ENCODE measurements around the gene E4F1.
"Not testable (repeated sequence)": the region's sequence is repeated elsewhere in the genome, so short reads cannot be mapped to it uniquely, and the experiment has no call there.

E4F1 gene

GRCh38 chr16:2230376-2230775 is 7.0 kb downstream of the E4F1 start:
- DNase-seq (ENCODE audit: low read depth in 3 of 3) = no peak

DNA sequence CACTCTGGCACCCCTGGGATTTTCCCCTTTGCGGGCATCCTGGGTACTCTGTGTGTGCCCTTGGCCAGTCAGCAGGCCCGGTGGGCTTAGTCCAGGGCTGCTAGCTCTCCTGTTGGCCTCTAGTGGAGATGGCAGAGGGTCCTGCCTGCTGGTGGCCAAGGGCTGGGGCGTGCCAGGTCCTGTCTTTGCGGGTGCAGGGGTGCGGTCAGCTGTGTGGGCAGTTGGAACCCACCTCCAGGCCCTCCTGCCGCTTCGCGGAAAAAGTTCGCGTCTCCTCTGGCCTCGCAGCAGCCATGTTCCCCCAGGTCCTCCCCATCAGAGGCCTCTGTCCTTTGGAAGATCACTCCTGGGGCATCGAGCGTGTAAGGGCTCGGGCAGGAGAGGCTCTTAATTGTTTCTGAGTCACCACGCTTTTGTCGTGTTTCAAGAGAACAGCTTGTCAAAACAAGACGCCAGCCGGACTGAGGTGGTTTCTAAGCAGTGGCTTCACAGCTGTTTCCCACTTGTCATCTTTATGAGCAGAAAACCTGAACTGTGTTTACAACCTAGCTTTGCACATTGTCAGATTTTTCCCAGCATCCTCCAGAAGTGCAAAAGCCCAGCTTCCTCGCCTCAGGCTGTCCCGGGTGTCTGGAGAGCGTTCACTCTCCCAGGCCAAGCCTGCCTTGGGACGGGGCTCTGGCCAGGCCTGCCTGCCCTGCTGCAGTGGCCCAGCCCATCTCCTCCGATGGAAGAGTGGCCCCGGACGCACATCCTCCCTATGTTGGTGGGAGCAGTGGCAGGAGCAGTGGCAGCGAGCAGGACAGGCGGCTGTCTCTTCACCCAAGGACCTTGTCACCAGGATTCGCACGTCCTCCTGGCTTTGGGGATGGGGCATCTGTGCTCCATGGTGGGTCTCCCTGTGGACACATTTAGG is 7.9 kb downstream of the E4F1 start:
- no peak for DNase-seq (ENCODE audit: low read depth in 3 of 3)

- no peak for DNase-seq (ENCODE audit: low read depth in 3 of 3)
Measured at GRCh38 chr16:2232094-2232990, 9.0 kb downstream of the E4F1 start.

DNA sequence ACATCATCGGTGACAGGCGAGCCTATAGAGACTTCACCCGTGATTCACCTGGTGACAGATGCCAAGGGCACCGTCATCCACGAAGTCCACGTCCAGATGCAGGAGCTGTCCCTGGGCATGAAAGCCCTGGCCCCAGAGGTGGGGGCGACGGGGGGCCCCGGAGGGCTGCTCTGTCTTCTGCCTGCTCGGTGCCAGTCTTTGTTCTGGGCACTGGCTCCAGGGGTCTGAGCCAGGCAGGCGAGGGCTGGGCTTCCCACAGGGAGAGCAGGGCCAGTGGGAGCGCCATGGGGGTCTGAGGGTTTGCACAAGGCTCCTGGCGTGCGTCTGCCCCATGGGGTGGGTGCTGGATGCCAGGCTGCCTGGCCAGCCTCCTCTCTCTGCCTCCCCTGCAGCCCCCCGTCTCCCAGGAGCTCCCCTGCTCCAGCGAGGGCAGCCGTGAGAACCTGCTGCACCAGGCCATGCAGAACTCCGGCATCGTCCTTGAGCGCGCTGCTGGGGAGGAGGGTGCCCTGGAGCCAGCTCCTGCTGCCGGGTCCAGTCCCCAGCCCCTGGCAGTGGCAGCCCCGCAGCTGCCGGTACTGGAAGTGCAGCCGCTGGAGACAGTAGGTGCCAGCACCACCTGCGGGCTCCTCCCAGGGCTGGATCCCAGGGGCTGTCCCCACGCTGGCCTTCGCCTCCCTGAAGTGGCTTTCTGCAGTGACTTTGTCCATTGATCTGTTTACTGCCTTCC is 9.8 kb downstream of the E4F1 start:
- no peak for DNase-seq (ENCODE audit: low read depth in 3 of 3)

DNA sequence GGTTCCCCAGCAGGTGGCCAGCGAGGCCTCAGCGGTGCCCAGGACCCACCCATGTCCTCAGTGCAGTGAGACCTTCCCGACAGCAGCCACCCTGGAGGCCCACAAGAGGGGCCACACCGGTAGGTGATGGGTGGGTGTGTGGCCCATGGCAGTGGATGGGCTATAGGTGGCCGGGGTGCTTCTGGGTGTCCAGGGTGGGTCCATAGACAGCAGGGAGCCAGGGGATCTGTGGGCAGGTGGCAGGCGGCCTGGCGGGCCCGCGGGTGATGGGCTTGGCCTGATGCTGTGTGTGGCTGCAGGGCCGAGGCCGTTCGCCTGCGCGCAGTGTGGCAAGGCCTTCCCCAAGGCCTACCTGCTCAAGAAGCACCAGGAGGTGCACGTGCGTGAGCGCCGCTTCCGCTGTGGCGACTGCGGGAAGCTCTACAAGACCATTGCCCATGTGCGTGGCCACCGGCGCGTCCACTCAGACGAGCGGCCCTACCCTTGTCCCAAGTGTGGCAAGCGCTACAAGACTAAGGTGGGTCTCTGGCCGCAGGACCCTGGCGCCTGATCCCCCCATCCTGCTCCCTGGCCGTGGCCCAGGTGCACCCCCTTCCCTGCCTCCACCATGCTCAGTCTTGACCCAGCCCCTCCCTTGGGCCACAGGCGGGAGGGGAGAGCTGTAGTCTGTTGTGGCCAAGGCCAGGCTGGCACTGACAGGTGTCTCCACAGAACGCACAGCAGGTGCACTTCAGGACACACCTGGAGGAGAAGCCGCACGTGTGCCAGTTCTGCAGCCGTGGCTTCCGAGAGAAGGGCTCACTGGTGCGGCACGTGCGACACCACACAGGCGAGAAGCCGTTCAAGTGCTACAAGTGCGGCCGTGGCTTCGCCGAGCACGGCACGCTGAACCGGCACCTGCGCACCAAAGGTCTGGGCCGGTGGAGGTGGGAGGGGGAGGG is 10.8 kb downstream of the E4F1 start:
- no peak for DNase-seq (ENCODE audit: low read depth in 3 of 3)

GRCh38 chr16:2234813-2235170 is 11.4 kb downstream of the E4F1 start:
- DNase-seq (ENCODE audit: low read depth in 3 of 3) = no peak

GRCh38 chr16:2235234-2235651 is 11.9 kb downstream of the E4F1 start:
- DNase-seq (ENCODE audit: low read depth in 3 of 3) = no peak

GRCh38 chr16:2235695-2236336 is 12.4 kb downstream of the E4F1 start:
- no peak for DNase-seq (ENCODE audit: low read depth in 3 of 3)

GRCh38 chr16:2236337-2237101 is 13.1 kb downstream of the E4F1 start, which contains the start of gene DNASE1L2:
DNASE1L2 (plus strand) TSS chr16:2236444; CDS start chr16:2236817, 373 bp downstream.
- DNase-seq (ENCODE audit: low read depth in 3 of 3) = no peak

DNA sequence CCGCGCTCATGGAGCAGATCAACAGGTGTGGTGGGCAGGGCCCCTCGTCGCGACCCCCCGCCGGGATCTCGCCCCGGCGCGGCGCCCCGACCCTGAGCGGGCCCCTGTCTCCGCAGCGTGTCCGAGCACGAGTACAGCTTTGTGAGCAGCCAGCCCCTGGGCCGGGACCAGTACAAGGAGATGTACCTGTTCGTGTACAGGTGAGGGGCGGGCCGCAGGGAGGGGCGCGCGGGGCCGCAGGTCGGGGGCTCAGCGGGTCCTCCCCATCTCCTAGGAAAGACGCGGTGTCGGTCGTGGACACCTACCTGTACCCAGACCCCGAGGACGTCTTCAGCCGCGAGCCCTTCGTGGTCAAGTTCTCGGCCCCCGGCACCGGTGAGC is 13.7 kb downstream of the E4F1 start:
- no peak for DNase-seq (ENCODE audit: low read depth in 3 of 3)

DNA sequence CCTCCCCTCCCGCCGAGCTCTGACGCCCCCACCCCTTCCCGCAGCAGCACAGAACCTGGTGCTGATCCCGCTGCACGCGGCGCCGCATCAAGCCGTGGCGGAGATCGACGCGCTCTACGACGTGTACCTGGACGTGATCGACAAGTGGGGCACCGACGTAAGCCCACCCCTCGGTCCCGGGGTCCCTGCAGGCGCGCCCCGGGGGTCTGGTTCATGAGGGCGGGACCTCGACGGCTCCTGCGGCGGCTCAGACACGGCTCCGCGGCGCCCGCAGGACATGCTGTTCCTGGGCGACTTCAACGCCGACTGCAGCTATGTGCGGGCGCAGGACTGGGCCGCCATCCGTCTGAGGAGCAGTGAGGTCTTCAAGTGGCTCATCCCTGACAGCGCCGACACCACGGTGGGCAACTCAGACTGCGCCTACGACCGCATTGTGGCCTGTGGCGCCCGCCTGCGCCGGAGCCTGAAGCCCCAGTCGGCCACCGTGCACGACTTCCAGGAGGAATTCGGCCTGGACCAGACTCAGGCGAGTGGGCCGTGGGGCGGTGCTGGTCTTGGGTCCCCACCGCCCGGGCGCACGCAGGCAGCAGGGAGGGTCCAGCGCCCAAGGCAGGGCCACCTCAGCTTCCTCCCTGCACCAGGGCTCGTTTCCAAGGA is 14.2 kb downstream of the E4F1 start:
- DNase-seq (ENCODE audit: low read depth in 3 of 3) = no peak

GRCh38 chr16:2238150-2238837 is 14.9 kb downstream of the E4F1 start:
- DNase-seq (ENCODE audit: low read depth in 3 of 3) = no peak

GRCh38 chr16:2238838-2239675 is 15.7 kb downstream of the E4F1 start:
- no peak for DNase-seq (ENCODE audit: low read depth in 3 of 3)

DNA sequence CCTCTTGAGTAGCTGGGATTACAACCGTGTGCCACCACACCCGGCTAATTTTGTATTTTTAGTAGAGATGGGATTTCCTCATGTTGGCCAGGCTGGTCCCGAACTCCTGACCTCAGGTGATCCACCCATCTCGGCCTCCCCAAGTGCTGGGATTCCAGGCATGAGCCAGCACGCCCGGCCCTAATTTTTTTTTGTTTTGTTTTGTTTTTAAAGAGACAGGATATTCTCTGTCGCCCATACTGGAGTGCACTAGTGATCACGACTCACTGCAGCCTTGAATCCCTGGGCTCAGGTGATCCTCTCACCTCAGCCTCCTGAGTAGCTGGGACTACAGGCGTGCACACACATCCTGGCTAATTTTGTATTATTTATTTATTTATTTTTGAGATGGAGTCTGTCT is 16.9 kb downstream of the E4F1 start:
- not testable (repeated sequence) for DNase-seq (ENCODE audit: low read depth in 3 of 3)

DNA sequence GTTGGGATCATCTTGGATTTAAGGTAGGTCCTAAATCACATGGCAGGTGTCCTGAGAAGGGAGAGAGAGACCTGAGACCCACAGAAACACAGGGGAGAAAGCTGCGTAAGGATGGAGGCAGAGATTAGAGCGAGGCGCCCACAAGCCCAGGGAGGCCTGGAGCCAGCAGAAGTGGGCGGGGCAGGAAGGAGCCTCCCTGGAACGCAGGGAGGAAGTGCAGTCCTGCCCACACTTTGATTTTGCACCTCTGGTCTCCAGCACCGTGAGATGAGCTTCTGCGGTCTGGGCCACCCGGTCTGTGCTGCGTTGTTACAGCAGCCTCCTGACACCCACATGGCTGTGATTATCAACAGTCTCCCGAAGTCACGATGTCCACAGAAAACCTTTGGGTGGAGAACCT is 19.2 kb downstream of the E4F1 start:
- no peak for DNase-seq (ENCODE audit: low read depth in 3 of 3)

DNA sequence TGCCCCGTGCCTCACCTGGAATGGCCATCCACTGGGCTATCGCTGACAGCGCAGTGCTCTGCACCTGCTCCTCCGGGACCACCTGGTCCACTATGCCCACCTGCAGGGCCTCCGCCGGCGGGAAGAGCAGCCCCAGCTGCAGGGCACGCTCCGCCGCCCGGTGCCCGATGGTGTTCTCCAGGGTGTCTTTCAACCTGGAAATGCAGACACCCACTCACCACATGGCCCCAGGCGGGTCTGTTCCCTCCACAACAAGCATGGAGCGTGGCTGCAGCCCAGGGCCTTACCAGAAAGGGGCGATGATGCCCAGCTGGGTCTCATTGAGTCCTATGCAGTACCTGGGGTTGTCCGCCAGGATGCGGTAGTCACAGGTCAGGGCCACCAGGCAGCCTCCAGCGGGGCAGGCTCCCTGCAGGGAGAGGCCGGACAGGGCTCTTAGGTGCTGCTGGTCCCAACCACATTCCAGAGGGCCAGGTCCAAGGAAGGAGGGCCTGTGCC is 19.7 kb downstream of the E4F1 start:
- no peak for DNase-seq (ENCODE audit: low read depth in 3 of 3)

DNA sequence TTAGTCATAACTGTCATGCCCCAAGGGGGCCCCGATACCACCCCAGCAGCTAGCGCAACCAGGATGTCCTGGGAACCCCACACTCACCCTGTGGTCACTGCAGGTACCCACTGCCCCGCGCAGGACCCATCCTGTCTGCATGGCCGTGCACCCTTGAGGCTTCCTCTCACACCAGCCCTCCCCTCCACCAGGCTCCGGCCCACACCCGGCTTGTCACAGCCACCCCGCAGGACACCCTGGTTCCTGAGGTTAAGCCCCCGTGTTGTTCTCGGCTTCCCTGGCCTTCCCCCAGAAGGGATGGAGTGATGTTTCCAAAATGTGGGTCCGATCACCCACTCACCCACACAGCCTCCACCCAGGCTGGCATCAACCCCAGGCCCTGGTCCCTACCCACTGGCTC is 20.4 kb downstream of the E4F1 start:
- DNase-seq (ENCODE audit: low read depth in 3 of 3) = no peak
